KMS-11 (cell line): ENCODE data around the gene GPR27.

Experiments used
- H2AFZ ChIP-seq: fragments of 200-600 bp; sonication (generic); 2 replicates; pipeline ENCODE4 v1.6.1; 2016; ENCODE audit warnings: antibody characterized with exemption, mixed run types, low read depth
- H3K27ac ChIP-seq: fragments of 200-600 bp; sonication (generic); 2 replicates; pipeline ENCODE4 v1.6.1; 2016; ENCODE audit warnings: mild to moderate bottlenecking, mixed run types
- H3K27me3 ChIP-seq: fragments of 200-600 bp; sonication (generic); 2 replicates; pipeline ENCODE4 v1.6.1; 2017; ENCODE audit warnings: mild to moderate bottlenecking, low read depth, mixed run types, moderate library complexity; ENCODE audit not compliant: insufficient read depth
- H3K36me3 ChIP-seq: fragments of 200-600 bp; sonication (generic); 2 replicates; pipeline ENCODE4 v1.6.1; 2017; ENCODE audit warnings: mild to moderate bottlenecking, mixed run types; ENCODE audit not compliant: insufficient read depth
- H3K4me1 ChIP-seq: fragments of 200-600 bp; sonication (generic); 2 replicates; pipeline ENCODE4 v1.6.1; 2016; ENCODE audit warnings: mild to moderate bottlenecking, low read depth, mixed run types; ENCODE audit not compliant: poor library complexity, severe bottlenecking
- H3K4me2 ChIP-seq: fragments of 200-600 bp; sonication (generic); 2 replicates; pipeline ENCODE4 v1.7.0; 2016; ENCODE audit warnings: mild to moderate bottlenecking, mixed run types
- H3K4me3 ChIP-seq: fragments of 200-600 bp; sonication (generic); IDR thresholded peaks from 2 replicates; pipeline ENCODE4 v1.6.1; 2017; ENCODE audit warnings: low read depth, low read length, mixed read lengths; ENCODE audit not compliant: insufficient read depth
- H3K79me2 ChIP-seq: fragments of 200-600 bp; sonication (generic); 2 replicates; pipeline ENCODE4 v1.6.1; 2016; ENCODE audit warnings: low read depth, mixed run types; ENCODE audit not compliant: insufficient read depth
- H3K9ac ChIP-seq: fragments of 200-600 bp; sonication (generic); 2 replicates; pipeline ENCODE4 v1.6.1; 2016; ENCODE audit warnings: mild to moderate bottlenecking, mixed run types
- H4K20me1 ChIP-seq: fragments of 200-600 bp; sonication (generic); 2 replicates; pipeline ENCODE4 v1.6.1; 2016; ENCODE audit warnings: mild to moderate bottlenecking, mixed run types; ENCODE audit not compliant: insufficient read depth
- TF ChIP-seq, protein P1 (sequence below): fragments of 200-600 bp; sonication (generic); conservative IDR thresholded peaks from 2 replicates; pipeline ENCODE4 v1.6.1; 2017; ENCODE audit warnings: low read depth, mild to moderate bottlenecking, antibody characterized with exemption, low read length, moderate library complexity, mixed read lengths

Gene GPR27

DNA sequence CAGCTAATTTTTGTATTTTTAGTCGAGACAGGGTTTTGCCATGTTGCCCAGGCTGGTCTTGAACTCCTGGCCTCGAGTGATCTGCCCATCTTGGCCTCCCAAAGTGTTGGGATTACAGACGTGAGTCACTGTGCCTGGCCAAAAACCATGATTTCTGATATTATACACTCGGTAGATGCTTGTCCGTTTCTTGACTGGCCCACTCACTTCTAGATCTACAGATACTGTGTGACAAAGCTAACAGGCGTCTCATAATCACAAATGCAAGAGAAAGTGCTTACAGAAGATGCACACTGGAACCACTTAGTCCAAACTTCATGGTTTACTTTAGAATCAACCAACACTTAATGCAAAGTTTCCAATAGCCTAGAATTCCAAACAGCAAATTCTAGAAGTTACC lies 22.9 kb downstream of the GPR27 start:
- no peak overlapping the region for H3K9ac ChIP-seq
- no peaks in the 10 kb centered on the region for H3K27me3 ChIP-seq
- no peaks in the 10 kb centered on the region for H3K36me3 ChIP-seq
- H3K79me2 ChIP-seq: no peaks in the 10 kb centered on the region
- H3K27ac ChIP-seq: no peak overlapping the region
- no peak overlapping the region for H3K4me3 ChIP-seq
- H2AFZ ChIP-seq: no peak overlapping the region
- H3K4me1 ChIP-seq: no peaks in the 10 kb centered on the region
- TF ChIP-seq, protein P1, sequence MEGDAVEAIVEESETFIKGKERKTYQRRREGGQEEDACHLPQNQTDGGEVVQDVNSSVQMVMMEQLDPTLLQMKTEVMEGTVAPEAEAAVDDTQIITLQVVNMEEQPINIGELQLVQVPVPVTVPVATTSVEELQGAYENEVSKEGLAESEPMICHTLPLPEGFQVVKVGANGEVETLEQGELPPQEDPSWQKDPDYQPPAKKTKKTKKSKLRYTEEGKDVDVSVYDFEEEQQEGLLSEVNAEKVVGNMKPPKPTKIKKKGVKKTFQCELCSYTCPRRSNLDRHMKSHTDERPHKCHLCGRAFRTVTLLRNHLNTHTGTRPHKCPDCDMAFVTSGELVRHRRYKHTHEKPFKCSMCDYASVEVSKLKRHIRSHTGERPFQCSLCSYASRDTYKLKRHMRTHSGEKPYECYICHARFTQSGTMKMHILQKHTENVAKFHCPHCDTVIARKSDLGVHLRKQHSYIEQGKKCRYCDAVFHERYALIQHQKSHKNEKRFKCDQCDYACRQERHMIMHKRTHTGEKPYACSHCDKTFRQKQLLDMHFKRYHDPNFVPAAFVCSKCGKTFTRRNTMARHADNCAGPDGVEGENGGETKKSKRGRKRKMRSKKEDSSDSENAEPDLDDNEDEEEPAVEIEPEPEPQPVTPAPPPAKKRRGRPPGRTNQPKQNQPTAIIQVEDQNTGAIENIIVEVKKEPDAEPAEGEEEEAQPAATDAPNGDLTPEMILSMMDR: no peak
- H3K4me2 ChIP-seq: no peak overlapping the region
- no peaks in the 10 kb centered on the region for H4K20me1 ChIP-seq

DNA sequence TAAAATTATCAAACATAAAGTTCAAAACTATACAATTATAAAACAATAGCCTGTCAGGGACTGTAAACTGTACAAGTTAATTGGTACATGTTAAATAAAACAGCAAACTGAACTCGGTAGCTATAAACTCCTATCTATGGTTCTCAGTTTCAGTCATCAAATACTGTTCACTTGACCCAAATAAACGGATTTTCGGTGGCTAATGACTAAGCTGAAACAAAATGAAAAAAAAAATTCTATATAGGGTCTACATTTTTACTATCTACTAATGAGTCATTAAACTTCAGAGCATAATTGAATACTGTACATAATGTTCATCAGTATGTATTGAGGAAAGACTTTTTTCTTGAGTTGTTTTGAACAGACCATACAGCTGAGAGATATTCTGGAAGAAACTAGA lies 24.7 kb downstream of the GPR27 start:
- TF ChIP-seq, protein P1: no peak
- Histone ChIP-seq H2AFZ (no peak overlapping the region), H3K4me1 (no peaks in the 10 kb centered on the region), H3K79me2 (no peaks in the 10 kb centered on the region), H3K27ac (no peak overlapping the region), H3K9ac (no peak overlapping the region), H3K27me3 (no peaks in the 10 kb centered on the region), H3K36me3 (no peaks in the 10 kb centered on the region), H3K4me3 (no peak overlapping the region), H3K4me2 (no peak overlapping the region), H4K20me1 (no peaks in the 10 kb centered on the region)

DNA sequence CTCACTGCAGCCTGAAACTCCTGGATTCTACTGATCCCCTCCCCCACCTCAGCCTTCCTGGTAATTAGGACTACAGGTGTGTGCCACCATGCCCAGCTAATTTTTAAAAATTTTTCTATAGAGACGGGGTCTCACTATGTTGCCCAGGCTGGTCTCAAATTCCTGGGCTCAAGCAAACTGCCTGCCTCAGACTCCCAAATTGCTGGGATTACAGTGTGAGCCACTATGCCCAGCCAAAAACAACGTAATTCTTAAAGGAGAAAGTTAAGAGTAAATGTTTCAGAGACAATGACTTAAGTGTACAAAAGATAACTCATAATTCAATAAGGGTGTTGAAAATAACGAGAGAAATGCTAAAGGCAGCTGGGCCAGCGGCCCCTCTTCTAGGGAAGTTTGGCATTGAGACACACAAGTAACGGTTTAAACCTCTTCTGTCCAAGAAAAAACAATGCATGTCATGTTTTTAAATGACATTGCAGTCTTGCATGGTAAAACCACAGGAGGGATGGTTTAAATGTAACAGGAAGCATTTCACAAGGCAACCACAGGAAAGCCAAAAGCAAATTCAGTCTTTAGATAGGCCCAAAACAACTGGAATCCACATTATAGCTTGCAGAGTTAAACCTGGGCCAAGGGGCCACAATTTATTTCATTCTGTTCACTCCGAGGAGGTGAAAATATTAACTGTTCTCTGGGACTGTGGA lies 26.2 kb downstream of the GPR27 start:
- Histone ChIP-seq H3K9ac (no peak overlapping the region), H3K4me1 (no peaks in the 10 kb centered on the region), H3K4me2 (no peak overlapping the region), H2AFZ (no peak overlapping the region), H3K27ac (no peak overlapping the region), H3K27me3 (no peaks in the 10 kb centered on the region), H3K79me2 (no peaks in the 10 kb centered on the region), H3K4me3 (no peak overlapping the region), H3K36me3 (no peaks in the 10 kb centered on the region), H4K20me1 (no peaks in the 10 kb centered on the region)
- TF ChIP-seq, protein P1: no peak

DNA sequence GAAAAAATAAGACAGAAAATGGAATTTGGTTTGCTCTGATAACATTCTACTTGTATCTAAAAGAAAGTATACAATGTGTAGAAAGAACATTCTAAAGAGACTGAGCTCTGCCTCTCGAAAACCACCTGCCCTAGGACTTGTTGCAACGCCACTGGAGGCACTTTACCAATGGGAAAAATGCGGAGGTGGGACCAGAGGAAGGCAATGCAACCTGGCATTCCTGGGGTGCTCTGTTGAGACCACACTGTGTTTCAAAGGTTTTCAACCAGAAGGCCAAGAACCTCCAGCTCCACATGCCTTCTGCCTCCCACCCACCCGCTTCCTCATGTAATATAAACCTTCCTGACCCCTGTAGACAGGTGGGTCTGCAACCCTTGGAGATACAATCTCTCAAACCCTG lies 26.8 kb downstream of the GPR27 start:
- Histone ChIP-seq H3K27me3 (no peaks in the 10 kb centered on the region), H3K4me1 (no peaks in the 10 kb centered on the region), H3K79me2 (no peaks in the 10 kb centered on the region), H3K27ac (no peak overlapping the region), H3K4me3 (no peak overlapping the region), H4K20me1 (no peaks in the 10 kb centered on the region), H3K36me3 (no peaks in the 10 kb centered on the region), H3K9ac (no peak overlapping the region), H3K4me2 (no peak overlapping the region), H2AFZ (no peak overlapping the region)
- TF ChIP-seq, protein P1: no peak
